Right lobe of liver (tissue), 6 donors: ENCODE data around the gene UVSSA. TPM values are rescaled to one million over a fixed set of nuclear protein-coding genes. Genes with fewer than 3 reads are reported as not detected.
A peak's percentile ranks its signal among the peaks of the same experiment; 100 is the strongest.

Experiments used
- ATAC-seq, 4 donors: fragments of 200-7000 bp; cut with Tn5 transposase; one replicate each; pipeline ENCODE4 v1.9.1; 2020; ENCODE audit warnings: mild to moderate bottlenecking in 4 of 4, moderate library complexity in 4 of 4
- DNase-seq, 3 donors: peaks; one replicate each; pipeline ENCODE4 v3.0.0-alpha.2; 2020
- H3K27ac ChIP-seq, 3 donors: fragments of 200-600 bp; one replicate each; pipeline ENCODE4 v1.8.0; 2022
- H3K27me3 ChIP-seq, 2 donors: fragments of 200-600 bp; one replicate each; pipeline ENCODE4 v1.8.0; 2022
- H3K36me3 ChIP-seq, 4 donors: fragments of 200-600 bp; sonication (generic) in 1 of 4; one replicate each; pipeline versions ENCODE4 v1.5.1 to v1.8.0; 2017 to 2022; ENCODE audit warnings: control low read depth in 1 of 4
- H3K4me1 ChIP-seq, 4 donors: fragments of 200-600 bp; sonication (generic) in 1 of 4; one replicate each; pipeline versions ENCODE4 v1.5.1 to v1.8.0; 2017 to 2022; ENCODE audit warnings: control low read depth in 1 of 4
- H3K4me3 ChIP-seq, 3 donors: fragments of 200-600 bp; one replicate each; pipeline ENCODE4 v1.8.0; 2022
- H3K9me3 ChIP-seq, 4 donors: fragments of 200-600 bp; sonication (generic) in 1 of 4; one replicate each; pipeline versions ENCODE4 v1.5.1 to v1.8.0; 2017 to 2022; ENCODE audit warnings: control low read depth in 1 of 4
- POLR2A ChIP-seq: fragments of 450-650 bp; IDR thresholded peaks from one replicate; pipeline ENCODE4 v1.6.1; 2017; ENCODE audit warnings: antibody characterized with exemption, mild to moderate bottlenecking
- WGBS: methylation state at CpG from one replicate; pipeline ENCODE4 v1.1.6; 2018; ENCODE audit warnings: low coverage, low lambda C conversion rate; ENCODE audit not compliant: insufficient coverage; ENCODE audit errors: missing lambda C conversion rate; 5-methylcytosine and 5-hydroxymethylcytosine counted together
- intact Hi-C, 2 donors: fragments of 100-400 bp; cut with DNase I; formaldehyde crosslinking; loops; one replicate each; pipeline versions ENCODE4 v1.11.2 to v1.14.1; 2022
- long read RNA-seq: library from polyadenylated mRNA; unstranded; transcript quantifications from one replicate; pipeline ENCODE4 v2.0.0, GENCODE V29; 2019
- total RNA-seq, 6 experiments: library from RNA; depleted of rRNA in 2 of 6; stranded (reverse); fragments of >200 nt in 2 of 6; fragmentation: NEBNext Ultra II Directional in 3 of 6; extraction: Animal tissue kit (Norgen Biotek cat#: 25700) in 3 of 6; gene quantifications; one replicate each; pipeline versions ENCODE4 v1.1.0 to v1.2.4, GENCODE V29; 2016 to 2023
- TF ChIP-seq, protein P1 (sequence below), 4 donors: fragments of 200-600 bp in 3 of 4; fragments of 450-650 bp in 1 of 4; IDR thresholded peaks; one replicate each; pipeline versions ENCODE4 v1.5.1 to v1.8.0; 2016 to 2022; ENCODE audit warnings: antibody characterized with exemption in 4 of 4, mild to moderate bottlenecking in 2 of 4
- donor health status: DM: no; HTN: yes; CAD: no.
- donor health status: DM: no; HTN: no; CAD: no.
- donor health status: DM: no; HTN: no; CAD: no.
- donor health status: DM: no; HTN: yes; CAD: no.
- donor health status: DM: no; HTN: yes; CAD: no.

Gene UVSSA, protein sequence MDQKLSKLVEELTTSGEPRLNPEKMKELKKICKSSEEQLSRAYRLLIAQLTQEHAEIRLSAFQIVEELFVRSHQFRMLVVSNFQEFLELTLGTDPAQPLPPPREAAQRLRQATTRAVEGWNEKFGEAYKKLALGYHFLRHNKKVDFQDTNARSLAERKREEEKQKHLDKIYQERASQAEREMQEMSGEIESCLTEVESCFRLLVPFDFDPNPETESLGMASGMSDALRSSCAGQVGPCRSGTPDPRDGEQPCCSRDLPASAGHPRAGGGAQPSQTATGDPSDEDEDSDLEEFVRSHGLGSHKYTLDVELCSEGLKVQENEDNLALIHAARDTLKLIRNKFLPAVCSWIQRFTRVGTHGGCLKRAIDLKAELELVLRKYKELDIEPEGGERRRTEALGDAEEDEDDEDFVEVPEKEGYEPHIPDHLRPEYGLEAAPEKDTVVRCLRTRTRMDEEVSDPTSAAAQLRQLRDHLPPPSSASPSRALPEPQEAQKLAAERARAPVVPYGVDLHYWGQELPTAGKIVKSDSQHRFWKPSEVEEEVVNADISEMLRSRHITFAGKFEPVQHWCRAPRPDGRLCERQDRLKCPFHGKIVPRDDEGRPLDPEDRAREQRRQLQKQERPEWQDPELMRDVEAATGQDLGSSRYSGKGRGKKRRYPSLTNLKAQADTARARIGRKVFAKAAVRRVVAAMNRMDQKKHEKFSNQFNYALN
- total RNA-seq = 10 to 100 TPM in 3 of 6 experiments, 1 to 10 TPM in 3; 9.1 to 14.5 (median 11.3) TPM
- long read RNA-seq = 0 reads

DNA sequence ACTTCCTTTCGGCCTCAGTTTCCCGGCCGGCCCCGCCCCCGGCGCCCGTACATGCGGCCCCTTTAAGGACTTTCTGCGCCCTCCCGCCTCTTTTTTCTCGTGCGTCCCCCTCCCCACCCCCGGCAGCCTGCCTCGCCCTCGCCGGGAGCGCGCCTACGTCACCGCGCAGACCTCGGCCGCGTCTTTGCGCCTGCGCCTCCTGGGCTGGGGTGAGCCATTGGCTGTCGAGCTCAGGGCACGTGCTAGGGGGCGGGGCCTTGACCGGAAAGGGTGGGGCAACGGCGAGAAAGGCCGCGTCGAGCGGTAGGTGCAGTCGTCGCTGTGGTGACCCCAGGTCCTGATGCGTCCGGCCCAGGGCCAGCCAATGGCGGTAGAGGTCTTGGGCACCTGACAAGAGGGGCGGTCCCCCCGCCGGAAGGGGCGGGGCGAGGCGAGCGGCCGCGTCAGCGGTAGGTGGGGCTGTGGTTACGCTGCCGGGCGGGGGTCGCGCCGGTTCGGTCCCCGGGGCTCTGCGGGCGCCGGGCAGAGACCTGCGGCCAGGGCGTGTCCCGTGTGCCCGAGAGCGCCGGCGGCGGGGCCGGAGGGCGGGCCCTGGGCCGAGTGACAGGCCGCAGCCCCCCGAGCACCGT, at the start of gene UVSSA:
UVSSA (plus strand) TSS at position 428 of the 629 bp plus-strand sequence. CDS start 884 bp downstream, outside the sequence.
- intact Hi-C loops = loop anchor here in 1 of 2 donors (5.0 kb wide), 1 partner anchor 100 kb away; the partner anchor contains the start of gene CTBP1
- DNase-seq = peak; percentile 100

DNA sequence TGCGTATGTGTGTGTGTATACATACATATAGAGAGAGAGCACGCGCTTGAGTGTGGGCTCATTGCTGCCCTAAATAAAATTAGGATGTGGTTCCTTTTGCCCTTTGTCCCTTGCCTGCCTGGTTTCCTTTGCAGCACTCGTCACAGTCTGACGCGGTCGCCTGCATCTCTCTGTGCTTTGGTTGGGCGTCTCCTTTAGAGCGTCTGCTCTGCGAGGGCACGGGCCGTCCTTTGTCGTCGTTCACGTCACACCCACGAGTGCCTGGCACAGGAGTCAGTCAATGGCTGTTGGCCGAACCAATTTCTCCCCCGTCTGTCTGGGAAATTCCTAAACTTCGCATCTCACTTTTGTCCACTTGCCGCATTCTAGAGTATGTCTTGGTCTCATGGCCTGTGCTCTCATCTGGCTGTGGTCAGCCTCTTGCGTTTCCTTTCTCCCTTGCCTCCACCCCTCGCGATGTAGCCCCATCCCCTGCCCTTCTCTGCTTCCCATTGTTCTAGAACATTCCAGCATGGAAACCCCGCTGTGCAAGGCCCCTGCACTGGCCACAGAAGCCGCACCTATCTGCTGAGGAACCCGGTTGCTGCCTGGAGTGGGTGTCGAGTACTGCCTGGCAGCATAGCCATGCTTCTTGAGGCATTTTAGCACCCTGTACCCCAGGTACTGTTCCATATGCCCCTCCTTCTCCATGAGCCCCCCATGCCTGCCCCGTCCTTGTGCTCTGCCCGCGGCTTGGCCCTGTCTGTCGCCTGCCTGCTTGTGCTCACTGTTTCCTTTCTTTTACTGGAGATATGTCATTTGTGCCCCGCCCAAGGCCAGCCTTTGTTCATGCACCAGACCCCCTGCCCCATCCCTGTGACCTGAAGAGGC, 49.3 kb upstream of the UVSSA start:
- H3K4me3 ChIP-seq = no peak overlapping the region
- H3K4me1 ChIP-seq = no peaks in the 10 kb centered on the region
- DNase-seq (peak in 2 of 3 donors; percentile 10 to 37), ATAC-seq (no peak)
- intact Hi-C loops = no loop called here
- H3K36me3 ChIP-seq = peaks cover 0 to 14% (median 4%) of the 10 kb centered on the region in 4 donors
- 92% methylated on average over 16 of the region's 32 CpGs for WGBS
- H3K9me3 ChIP-seq = no peaks in the 10 kb centered on the region
- H3K27ac ChIP-seq = no peak overlapping the region
- H3K27me3 ChIP-seq = no peaks in the 10 kb centered on the region
- TF ChIP-seq, protein P1, sequence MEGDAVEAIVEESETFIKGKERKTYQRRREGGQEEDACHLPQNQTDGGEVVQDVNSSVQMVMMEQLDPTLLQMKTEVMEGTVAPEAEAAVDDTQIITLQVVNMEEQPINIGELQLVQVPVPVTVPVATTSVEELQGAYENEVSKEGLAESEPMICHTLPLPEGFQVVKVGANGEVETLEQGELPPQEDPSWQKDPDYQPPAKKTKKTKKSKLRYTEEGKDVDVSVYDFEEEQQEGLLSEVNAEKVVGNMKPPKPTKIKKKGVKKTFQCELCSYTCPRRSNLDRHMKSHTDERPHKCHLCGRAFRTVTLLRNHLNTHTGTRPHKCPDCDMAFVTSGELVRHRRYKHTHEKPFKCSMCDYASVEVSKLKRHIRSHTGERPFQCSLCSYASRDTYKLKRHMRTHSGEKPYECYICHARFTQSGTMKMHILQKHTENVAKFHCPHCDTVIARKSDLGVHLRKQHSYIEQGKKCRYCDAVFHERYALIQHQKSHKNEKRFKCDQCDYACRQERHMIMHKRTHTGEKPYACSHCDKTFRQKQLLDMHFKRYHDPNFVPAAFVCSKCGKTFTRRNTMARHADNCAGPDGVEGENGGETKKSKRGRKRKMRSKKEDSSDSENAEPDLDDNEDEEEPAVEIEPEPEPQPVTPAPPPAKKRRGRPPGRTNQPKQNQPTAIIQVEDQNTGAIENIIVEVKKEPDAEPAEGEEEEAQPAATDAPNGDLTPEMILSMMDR (IDR thresholded peaks at IDR 0.05) = no peak
- no peak for TF ChIP-seq POLR2A

More for the DNA sequence above, at the start of gene UVSSA:
- H3K9me3 ChIP-seq = no peaks in the 10 kb centered on the region
- no peaks in the 10 kb centered on the region for H3K27me3 ChIP-seq
- peaks cover 0 to 20% (median 4%) of the 10 kb centered on the region in 4 donors for H3K4me1 ChIP-seq
- WGBS = 0% methylated on average over 13 of the region's 76 CpGs
- H3K27ac ChIP-seq = peak within 1 kb of the TSS; percentile 88 to 98 (median 95)
- peak within 1 kb of the TSS; percentile 77 to 99 (median 93) for H3K4me3 ChIP-seq
- peak; percentile 96 for TF ChIP-seq POLR2A
- TF ChIP-seq, protein P1 (IDR thresholded peaks at IDR 0.05) = peak in 1 of 4 donors; percentile 16
- peak; percentile 90 to 96 (median 94) for ATAC-seq
- H3K36me3 ChIP-seq = peaks cover 0 to 1% (median 0%) of the 10 kb centered on the region in 4 donors

DNA sequence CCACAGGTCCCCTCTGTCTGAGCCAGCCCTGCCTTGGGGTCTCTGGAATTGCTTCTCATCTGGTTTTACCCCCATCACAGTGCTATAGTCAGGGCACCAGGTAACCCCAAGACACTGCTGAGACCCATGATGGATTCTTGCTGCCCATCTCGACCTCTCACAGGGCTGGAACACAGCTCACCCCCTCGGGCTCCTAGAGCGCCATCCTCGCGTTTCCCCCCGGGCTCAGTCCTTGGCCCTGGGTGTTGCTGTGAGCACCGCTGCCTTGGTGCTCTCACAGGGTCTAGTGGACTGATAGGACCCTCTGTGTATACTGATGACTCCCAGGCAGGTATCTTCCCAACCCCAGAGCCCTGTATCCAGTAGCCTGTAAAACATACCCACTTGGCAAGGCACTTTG, 48.5 kb upstream of the UVSSA start:
- no peak for TF ChIP-seq POLR2A
- TF ChIP-seq, protein P1 (IDR thresholded peaks at IDR 0.05) = no peak
- DNase-seq = peak in 2 of 3 donors; percentile 8 to 15
- no peak overlapping the region for H3K27ac ChIP-seq
- H3K27me3 ChIP-seq = no peaks in the 10 kb centered on the region
- ATAC-seq = no peak
- no peaks in the 10 kb centered on the region for H3K4me1 ChIP-seq
- no peaks in the 10 kb centered on the region for H3K9me3 ChIP-seq
- intact Hi-C loops = no loop called here
- H3K36me3 ChIP-seq = peaks cover 0 to 14% (median 4%) of the 10 kb centered on the region in 4 donors
- no CpG with 5 or more reads among the region's 7 CpGs for WGBS
- no peak overlapping the region for H3K4me3 ChIP-seq
